HG02870 (cell line): Measurements from ENCODE around the gene ZNF275.
"Not testable (repeated sequence)": the region's sequence is repeated elsewhere in the genome, so short reads cannot be mapped to it uniquely, and the experiment has no call there.

Experiments used
- ATAC-seq: cut with Tn5 transposase; IDR thresholded peaks from one replicate; pipeline ENCODE4 v1.9.1; 2021; ENCODE audit warnings: mild to moderate bottlenecking, moderate library complexity; ENCODE audit not compliant: unreplicated experiment

ZNF275 gene

DNA sequence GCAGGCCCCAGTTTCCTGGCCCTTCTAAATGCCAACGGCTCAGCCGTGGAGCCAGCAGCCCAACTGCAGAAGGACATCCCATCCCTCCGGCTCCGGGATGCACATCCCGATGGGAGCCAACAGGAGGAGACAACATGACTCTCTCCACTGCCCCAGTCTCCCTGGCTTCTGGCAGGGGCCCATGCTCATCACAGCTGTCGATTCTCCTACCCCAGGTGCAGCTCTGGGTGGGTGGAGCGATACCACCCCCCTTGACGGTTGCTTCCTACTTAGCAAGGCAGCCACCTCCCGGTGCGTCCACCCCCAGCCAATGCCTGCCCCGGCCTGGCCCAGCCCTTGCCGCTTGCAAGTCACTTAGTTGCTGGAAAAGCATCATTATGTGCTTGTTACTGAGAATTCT, 19.5 kb downstream of the ZNF275 start:
- ATAC-seq = no peak

DNA sequence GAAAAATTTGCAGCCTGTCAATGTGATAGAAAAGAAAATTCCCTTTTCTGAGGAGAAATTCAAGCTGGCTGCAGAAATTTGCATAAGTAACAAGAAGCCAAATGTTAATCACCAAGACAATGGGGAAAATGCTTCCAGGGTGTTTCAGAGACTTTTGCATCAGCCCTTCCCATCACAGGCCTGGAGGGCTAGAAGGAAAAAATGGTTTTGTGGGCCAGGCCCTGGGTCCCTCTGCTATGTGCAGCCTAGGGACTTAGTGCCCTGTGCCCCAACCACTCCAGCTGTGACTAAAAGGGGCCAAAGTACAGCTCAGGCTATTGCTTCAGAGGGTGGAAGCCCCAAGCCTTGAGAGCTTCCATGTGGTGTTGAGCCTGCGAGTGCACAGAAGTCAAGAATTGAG, 23.9 kb downstream of the ZNF275 start:
- ATAC-seq = no peak

DNA sequence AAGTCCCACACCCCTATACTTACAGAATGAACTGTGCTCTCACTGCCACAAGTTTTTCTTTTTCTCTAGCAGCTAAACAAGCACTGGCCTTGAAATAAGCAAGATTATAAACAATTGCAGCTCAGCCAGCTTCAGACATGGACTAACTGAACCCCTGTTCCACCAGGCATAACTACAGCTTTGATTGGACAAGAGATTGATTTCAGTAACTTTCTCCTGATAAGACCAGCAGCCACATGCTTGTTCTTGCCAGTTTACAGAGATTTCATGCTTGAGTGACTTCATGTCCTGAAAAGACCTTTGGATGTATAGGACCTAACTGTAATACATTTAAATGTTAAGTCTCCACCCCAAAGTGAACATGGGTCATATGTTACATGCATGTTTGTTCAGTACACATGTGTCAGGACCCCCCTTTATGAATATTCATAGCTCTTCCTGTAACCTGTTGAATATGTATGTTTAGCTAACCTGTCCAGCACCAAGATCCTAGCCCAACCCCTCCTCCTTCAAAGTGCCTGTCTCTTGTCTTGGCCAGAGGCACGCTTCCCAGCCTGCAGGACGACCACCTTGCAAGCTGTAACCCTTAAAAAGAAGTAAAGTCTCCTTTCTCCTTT, 27.9 kb downstream of the ZNF275 start:
- ATAC-seq = no peak

DNA sequence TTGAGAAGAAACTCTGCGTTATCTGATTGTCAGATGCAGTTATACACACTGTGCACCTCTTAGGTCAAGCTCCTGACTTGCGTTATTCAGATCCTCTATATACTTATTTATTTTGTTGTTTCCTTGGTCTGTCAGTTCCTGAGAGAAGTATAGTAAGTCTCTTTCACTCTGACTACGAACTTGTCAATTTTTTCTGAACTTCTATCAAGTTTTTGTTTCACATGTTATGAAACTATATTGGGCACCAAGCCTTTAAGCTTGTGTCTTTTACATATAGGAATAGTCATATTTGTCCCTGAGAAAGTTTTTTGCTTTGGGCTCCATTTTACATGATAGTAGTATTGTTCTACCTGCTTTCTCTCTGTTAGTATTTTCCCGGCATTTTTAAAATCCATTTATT, 31.7 kb downstream of the ZNF275 start:
- peak; percentile 61 for ATAC-seq

DNA sequence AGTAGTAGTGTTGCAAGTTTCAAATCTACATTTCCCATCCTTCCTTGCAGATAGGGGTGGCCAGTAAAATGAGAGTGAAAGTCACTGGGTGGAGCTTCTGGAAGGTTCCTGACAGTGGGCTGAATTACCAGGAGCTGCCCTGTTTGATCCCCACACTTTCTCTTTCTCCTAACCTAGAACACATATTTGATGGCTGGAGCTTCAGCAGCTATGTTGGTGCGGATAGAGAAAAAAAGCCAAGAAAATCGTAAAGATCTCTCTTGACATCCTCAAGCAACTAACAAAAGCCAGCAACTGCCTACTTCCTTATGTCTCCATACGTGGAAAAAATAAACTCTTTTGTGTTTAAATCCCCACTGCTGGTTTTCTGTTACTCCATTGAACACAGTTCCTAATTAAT, 32.2 kb downstream of the ZNF275 start:
- no peak for ATAC-seq

DNA sequence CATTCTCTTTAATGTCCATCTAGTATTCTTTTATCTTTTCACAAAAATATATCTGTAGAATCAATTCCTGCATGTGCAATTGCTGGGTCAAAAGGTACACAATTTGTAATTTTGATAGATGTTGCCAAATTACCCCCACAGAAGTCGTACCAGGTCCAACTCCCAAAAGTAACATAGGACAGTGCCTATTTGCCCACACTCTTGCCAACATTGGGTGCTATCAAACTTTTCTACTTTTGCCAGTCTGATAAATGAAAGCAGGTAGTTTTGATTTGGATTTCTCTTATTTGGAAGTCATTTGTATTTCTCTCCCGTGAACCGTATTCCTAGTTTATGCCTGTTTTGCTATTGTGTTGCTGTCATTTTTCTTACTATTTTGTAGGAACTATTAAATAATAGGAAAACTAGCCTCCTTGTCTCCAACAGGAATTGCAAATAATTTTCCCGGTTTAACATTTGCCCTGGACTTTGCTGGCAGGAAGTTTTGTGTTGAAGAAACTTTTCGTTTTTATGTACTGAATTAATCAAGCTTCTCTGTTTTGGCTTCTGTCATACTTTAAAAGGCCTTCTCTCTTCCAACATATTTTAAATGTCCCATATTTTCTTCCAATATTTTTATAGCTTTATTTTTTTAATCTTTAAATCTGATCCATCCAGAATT, 33.1 kb downstream of the ZNF275 start:
- no peak for ATAC-seq

DNA sequence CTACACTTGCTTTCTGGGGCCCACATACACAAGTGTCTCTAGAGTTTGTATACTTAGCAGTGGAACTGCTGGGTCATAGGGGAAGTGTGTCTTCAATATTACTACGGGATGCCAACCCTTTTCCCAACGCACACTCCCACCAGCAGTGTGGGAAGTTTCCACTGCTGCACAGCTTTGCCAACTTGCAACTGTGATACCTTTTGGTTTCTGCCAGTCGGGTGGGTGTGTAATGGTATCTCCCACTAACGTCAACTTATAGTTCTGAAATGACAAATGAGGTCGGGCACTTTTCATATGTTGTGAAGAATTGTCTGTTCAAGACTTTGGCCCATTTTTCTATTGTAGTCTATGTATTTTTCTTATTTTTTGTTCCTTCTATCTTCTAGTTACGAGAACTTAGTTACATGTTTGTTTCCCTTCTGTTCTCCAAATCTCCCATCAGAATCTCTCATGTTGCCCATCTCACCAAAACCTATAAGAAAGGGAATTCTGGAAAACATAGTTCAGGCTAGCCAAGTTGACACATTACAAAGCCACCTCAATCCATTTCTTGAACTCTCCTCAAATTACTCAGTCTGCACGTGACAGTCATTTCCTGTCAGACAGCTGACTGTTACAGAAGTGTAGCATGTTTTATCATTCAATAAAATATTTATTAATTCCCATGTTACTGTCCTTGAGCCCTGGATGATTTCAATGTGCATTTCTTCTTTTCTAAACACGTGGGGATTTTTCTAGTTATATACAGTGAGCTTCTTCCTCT, 36.5 kb downstream of the ZNF275 start:
- ATAC-seq = no peak

DNA sequence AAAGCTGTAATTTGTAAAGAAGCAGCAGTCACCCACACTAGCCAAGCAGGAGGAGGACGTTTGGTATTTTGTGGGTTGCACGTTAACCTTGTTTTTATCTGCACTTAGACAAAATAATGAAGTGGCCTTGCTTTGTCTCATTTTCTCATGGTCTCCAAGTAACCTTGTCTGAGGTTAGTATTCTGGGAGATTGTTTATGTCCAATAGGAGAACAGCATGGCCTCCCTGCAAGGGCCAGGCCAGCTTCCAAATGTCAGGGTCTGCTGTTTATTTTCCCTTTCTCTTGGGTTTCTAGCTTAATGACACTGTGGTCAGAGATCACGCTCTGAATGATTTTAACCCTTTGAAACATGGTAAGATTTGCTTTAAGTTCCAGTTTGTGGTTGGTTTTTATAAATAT, 37.3 kb downstream of the ZNF275 start:
- ATAC-seq = no peak

DNA sequence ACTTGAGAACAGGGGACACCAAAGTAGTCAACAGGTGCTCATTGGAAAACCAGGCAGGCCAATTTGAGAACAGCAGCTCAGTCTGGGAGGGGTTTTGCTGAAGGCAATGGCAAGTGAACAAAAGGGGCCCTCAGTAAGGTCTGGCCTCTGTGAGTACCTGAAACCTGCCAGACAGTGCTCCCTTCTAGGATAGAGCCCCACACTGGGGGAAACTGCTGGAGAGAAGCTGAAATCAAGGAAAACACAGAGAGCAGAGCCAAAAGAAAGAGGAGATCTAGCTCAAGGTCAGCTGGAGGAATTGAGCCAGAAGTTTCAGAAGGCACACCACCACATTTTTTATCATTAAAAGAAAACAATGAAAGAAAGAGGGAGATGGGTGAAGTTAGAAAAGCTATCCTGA, 39.0 kb downstream of the ZNF275 start:
- no peak for ATAC-seq

DNA sequence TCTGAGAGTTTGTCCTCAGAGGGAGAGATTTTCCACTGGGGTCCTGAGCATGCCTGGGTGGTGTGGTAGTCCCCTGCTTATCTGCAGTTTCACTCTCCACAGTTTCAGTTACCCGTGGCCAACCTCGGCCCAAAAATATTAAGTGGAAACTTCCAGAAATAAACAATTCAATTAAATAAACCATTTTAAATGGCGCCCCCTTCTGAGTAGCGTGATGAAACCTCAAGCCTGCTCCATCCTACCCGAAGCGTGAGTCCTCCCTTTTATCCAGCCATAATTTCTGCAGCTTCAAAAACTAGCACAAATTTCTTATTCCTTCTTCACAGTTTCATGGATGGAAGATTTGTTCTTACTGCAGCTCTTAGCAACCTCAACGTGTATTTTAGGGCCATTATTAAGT, 40.5 kb downstream of the ZNF275 start:
- ATAC-seq = no peak

DNA sequence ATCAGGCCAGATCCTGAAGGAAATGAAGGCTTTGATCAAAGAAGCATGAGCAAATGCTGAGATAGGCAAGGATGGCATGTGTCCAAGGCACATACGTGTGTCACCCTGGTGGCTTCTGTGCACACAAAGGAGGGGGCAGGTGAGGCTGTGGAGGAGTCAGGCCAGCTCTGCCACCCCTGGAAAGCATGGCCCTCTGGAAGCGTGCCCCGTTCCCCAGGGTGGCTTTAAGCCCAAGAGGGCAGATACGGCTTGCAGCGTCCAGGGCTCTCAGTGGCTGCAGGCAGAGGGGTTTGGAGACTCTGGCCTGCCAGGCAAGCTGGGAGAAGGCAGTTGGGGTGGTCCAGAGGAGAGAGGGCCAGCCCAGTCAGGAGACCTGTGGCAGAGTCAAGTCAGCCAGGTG, 41.6 kb downstream of the ZNF275 start:
- no peak for ATAC-seq

DNA sequence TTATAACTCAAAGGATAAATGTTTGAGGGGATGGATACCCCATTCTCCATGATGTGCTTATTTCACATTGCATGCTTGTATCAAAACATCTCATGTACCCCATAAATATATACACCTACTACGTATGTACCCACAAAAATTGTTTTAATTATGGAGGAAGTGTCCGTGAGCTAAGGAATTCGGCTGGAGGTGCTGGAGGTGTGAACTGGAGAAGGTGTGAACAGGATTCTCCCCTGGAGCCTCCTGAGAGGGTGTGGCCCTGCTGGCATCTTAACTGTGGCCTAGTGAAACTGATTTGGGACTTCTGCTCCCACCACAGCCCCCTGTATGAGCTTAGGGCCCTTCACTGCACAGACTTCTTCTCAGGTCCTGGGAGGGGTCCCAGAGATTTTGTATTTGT, 43.8 kb downstream of the ZNF275 start:
- no peak for ATAC-seq

DNA sequence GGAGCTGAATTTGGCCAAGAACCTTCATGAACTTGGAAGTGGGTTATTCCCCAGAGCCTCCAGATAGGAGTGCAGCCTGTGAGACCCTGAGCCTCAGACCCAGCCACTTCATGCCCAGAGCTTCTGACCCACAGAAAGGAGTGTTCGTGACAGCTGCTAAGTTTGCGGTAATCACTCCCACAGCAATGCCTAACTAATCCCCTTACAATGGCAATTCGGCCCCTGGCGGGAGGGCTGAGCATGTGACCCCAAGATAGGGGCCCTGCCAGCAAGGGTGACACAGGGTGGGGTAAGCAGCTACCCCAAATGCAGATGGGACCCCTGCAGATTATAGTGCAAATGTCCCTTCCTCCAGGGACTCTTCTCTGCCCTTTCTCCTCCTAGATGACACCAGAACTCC, 44.7 kb downstream of the ZNF275 start:
- no peak for ATAC-seq

DNA sequence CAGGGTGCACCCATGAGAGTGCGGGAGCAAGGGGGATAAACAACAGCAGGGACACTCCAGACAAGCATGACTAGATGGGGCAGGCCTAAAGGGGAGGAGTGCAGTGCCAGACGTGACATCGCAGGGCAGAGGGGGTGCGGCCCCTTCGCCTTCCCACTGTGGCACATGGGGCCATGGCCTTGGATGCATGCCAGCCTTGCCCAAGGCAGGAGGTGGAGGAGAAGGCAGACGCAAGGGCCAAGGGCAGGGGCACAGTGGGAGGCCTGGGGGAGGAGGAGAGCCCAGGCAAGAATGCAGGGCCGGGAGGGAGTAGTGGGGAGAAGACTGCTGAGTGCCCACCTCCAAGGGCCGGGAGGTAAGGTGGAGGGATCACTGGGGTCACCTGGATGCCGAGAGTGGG, 45.6 kb downstream of the ZNF275 start:
- no peak for ATAC-seq

DNA sequence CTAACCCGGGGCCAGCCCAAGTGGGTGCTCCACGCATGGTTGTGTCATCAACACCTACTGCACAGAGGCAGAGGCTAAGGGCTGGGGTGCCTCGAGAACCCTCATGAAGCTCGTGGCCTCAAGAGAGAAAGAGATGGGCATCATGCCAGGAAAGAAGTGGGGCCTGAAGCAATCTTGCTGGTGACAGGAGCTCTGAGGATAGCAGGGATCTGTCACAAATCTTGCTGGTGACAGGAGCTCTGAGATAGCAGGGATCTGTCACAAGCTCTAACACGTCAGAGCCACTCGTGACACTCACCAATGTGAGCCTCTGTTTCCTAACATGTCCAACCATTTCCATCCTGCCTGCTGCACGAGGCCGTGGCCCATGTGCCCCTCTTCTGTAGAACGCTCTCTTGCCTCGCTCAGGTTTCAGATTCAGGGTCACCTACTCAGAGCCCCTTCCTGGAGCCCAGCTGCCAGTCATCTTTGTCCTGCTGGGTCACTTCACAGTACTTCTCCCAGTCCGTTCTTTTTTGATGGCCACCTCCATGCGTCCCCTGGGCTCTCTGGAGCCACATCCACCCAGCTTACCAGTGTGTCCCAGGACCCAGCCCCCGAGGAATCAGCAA, 46.1 kb downstream of the ZNF275 start:
- no peak for ATAC-seq

DNA sequence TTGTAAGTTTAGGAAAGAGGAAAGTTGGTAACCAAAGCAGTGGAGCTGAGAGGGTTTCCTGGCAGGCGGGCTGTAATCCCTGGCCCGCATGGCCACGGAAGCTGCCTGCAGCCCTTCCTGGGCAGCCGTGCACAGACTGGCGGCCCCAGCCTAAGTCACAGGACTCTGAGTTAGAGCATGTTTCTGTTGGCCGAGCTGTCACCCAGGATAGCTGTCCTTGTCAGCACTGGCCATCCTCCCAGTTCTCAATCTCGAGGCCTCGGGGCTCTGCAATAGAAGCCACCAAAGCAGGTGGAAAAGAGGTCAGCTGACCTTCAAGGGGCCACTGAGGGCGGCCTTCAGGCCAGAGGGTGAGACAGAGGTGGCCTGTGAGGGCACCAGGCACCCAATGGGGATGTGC, 46.7 kb downstream of the ZNF275 start:
- ATAC-seq = no peak

DNA sequence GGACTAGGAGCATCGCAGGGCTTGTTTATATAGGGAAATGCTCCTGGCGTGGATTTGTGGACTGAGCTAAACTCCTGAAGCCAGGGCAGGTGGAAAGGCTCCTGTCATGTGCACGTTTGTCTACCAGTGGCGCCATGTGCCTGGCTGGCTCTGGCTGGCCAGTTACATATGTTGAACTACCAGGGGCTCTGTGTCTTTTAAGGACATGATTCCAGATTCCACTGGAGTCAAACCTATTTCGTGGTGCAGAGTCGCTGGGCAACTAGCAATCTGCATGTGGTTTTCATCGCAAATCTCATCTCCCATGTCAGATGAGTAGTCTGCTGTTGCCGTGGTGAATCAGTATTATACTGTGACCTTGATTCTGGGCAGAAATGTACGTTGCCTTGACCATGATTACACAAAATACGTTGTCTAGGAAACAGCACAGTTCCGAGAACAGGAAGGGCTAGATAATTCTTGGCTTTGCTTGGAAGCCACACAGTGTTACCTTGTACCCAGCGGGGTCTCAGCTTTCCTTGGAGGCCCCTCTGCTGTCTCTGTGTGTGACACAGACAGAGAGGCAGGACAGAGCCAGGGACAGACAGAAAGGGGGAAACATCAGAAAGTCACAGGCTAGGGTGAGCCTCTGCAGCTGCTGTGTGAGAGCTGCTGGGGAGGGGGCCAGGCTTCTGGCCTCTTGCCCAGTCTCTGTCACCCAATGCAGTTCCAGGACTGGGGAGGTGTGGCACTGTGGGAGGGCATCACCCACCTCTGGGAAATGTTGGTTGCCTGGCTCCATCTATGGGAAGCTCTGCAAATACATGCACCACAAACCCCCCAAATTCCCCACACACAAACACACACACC, 48.0 kb downstream of the ZNF275 start:
- no peak for ATAC-seq

DNA sequence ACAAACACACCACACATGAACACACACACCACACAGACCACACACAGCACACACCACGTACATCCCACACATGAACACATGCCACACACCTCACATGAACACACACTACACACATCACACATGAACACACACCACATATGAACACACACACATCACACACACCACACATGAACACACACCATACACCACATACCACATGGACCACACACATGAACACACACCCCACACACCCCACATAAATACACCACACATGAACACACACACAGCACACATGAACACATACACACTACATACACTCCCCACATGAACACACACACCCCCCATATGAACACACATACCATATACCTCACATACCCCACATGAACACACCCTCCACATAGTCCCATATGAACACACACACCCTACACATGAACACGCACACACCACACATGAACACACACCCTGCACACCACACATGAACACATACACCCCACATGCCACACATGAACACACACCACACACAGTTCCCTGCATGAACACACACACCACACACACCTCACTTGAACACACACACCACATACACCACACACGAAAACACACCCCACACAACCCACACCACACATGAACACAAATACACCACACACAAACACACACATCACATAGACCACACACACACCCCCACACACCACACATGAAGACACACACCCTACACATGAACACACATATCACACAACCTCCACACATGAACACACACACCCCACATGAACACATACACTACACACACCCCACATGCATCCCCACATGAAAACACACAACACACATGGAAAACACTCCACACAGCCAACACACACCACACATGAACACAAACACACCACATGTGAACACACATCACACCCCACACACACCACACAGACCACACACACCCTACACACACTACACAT, 48.9 kb downstream of the ZNF275 start:
- no peak for ATAC-seq

DNA sequence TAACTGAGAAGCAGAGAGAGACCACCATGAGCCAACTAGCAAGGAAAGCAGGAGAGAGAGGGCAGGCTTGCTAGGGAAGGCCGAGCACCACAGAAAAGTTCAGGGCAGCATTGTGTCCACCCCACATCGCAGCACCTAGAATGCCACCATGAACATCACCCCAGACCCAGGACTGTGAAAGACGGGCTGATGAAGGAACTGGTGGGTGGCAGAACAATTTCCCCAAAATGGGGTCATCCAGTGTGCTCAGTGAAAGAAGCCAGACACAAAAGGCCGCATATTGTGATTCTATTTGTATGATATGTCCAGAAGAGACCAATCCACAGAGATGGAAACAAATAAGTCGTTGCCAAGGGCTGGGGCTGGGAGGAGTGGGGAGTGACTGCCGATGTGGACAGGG, 50.4 kb downstream of the ZNF275 start:
- no peak for ATAC-seq

DNA sequence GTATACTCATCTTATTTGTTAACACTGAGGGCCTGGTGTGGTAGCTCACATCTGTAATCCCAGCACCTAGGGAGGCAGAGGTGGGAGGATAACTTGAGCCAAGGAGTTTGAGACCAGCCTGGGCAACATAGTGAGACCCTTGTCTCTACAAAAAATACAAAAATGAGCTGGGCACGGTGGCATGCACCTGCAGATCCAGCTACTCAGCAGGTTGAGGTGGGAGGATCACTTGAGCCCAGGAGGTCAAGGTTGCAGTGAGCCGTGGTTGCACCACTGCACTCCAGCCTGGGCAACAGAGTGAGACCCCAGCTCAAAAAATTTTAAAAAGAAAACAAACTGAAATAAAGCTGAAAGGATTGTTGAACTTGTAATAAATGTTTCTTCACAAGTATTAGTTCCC, 51.0 kb downstream of the ZNF275 start:
- not testable (repeated sequence) for ATAC-seq
